Body of pancreas (tissue), 4 donors: ENCODE results near the gene LZTS3. TPM values are rescaled to one million over a fixed set of nuclear protein-coding genes. Genes with fewer than 3 reads are reported as not detected.
"Not testable (repeated sequence)": the region's sequence is repeated elsewhere in the genome, so short reads cannot be mapped to it uniquely, and the experiment has no call there.

Experiments used
- ATAC-seq: fragments of 150-250 bp; one replicate; pipeline ENCODE4 v1.9.1; 2016
- DNase-seq, 4 donors: peaks; one replicate each; pipeline ENCODE4 v3.0.0-alpha.2; 2019
- H3K27ac ChIP-seq, 4 donors: fragments of 200-600 bp; sonication (generic); 1 replicate in 3 of 4; 2 replicates in 1 of 4; pipeline versions ENCODE4 v1.5.1 to v1.6.1; 2016 to 2019; ENCODE audit warnings: mild to moderate bottlenecking in 1 of 4, mixed read lengths in 1 of 4, moderate library complexity in 1 of 4
- H3K27me3 ChIP-seq, 2 donors: fragments of 200-600 bp; sonication (generic); one replicate each; pipeline ENCODE4 v1.6.0; 2016; ENCODE audit warnings: mild to moderate bottlenecking in 1 of 2
- H3K36me3 ChIP-seq, 2 donors: fragments of 200-600 bp; sonication (generic); replicated peaks in 1 of 2; 2 replicates each; pipeline ENCODE4 v1.5.1; 2016; ENCODE audit warnings: low read depth in 2 of 2; ENCODE audit not compliant: insufficient read depth in 1 of 2
- H3K4me1 ChIP-seq: fragments of 200-600 bp; sonication (generic); one replicate; pipeline ENCODE4 v1.6.0; 2016
- H3K4me3 ChIP-seq, 2 donors: fragments of 200-600 bp; sonication (generic); 1 replicate in 1 of 2; 2 replicates in 1 of 2; pipeline ENCODE4 v1.5.1; 2016 to 2019
- H3K9me3 ChIP-seq, 3 donors: fragments of 200-600 bp; sonication (generic); 1 replicate in 2 of 3; 2 replicates in 1 of 3; pipeline ENCODE4 v1.5.1; 2016
- POLR2A ChIP-seq, 3 donors: fragments of 450-650 bp; IDR thresholded peaks; one replicate each; pipeline ENCODE4 v1.6.1; 2016; ENCODE audit warnings: antibody characterized with exemption in 3 of 3, mild to moderate bottlenecking in 2 of 3
- WGBS, 2 donors: methylation state at CpG; one replicate each; pipeline ENCODE4 v1.1.5; 2017; 5-methylcytosine and 5-hydroxymethylcytosine counted together
- intact Hi-C: fragments of 100-400 bp; cut with DNase I; formaldehyde crosslinking; loops from one replicate; pipeline ENCODE4 v1.15.1; 2023
- total RNA-seq, 2 donors: library from RNA; depleted of rRNA; stranded (reverse); fragments of >200 nt; gene quantifications; one replicate each; pipeline ENCODE4 v1.1.0, GENCODE V29; 2016
- TF ChIP-seq, protein P1 (sequence below), 7 experiments: fragments of 450-650 bp in 4 of 7; fragments of 200-600 bp in 3 of 7; sonication (generic) in 3 of 7; IDR thresholded peaks; one replicate each; pipeline ENCODE4 v1.5.1; 2016 to 2019; ENCODE audit warnings: antibody characterized with exemption in 7 of 7

LZTS3 gene
- total RNA-seq, 2 donors from 2014 or later: 38.4 to 72.2 TPM

DNA sequence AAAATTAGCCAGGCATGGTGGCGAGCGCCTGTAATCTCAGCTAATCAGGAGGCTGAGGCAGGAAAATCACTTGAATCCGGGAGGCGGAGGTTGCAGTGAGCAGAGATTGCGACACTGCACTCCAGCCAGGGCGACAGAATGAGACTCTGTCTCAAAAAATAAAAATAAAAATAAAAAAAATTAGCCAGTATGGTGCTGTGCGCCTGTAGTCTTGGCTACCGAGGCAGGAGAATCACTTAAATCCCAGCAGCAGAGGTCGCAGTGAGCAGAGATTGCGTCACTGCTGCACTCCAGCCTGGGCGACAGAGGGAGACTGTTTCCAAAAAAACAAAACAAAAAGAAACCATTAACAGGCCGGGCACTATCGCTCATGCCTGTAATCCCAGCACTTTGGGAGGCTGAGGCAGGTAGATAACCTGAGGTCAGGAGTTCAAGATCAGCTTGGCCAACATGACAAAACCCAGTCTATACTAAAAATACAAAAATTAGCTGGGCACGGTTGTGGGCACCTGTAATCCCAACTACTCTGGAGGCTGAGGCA, 55.4 kb downstream of the LZTS3 start:
- TF ChIP-seq, protein P1, sequence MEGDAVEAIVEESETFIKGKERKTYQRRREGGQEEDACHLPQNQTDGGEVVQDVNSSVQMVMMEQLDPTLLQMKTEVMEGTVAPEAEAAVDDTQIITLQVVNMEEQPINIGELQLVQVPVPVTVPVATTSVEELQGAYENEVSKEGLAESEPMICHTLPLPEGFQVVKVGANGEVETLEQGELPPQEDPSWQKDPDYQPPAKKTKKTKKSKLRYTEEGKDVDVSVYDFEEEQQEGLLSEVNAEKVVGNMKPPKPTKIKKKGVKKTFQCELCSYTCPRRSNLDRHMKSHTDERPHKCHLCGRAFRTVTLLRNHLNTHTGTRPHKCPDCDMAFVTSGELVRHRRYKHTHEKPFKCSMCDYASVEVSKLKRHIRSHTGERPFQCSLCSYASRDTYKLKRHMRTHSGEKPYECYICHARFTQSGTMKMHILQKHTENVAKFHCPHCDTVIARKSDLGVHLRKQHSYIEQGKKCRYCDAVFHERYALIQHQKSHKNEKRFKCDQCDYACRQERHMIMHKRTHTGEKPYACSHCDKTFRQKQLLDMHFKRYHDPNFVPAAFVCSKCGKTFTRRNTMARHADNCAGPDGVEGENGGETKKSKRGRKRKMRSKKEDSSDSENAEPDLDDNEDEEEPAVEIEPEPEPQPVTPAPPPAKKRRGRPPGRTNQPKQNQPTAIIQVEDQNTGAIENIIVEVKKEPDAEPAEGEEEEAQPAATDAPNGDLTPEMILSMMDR (IDR thresholded peaks at IDR 0.05): peak in 6 of 7 experiments; percentile 27 to 87 (median 70)
- not testable (repeated sequence) for H3K9me3 ChIP-seq, H3K4me3 ChIP-seq, H3K27me3 ChIP-seq, H3K4me1 ChIP-seq
- peak overlapping the region in 2 of 4 donors; percentile 2 to 41 for H3K27ac ChIP-seq
- ATAC-seq (peak; percentile 82), DNase-seq (peak; percentile 55 to 69 (median 65))
- intact Hi-C loops: loop anchor here (10.0 kb wide), 1 partner anchor 63 kb away; no protein-coding TSS in a partner anchor
- 53 to 60% methylated on average over 14 of the region's 14 CpGs for WGBS, 2 donors
- H3K36me3 ChIP-seq: peaks cover 0 to 12% of the 10 kb centered on the region in 2 donors

DNA sequence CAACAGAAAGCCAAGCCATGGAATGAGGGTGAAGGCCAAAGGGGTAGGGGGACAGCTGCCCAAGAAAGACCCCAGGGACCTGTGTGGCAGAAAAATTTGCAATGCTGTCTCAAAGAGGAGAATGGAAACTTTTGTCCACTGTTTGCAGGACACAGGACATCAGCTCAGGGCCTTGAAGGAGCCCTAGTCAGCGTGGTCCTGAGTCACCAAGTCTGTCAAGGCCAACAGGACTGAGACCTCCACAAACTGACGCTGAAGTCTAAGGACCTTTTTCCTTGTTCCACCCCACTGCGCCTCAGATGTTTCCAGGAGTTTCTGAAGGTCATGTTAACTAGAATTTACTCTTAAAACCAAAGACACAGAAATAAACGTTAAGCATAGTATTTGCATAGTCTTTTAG, 57.0 kb downstream of the LZTS3 start:
- Histone ChIP-seq H3K4me1 (peaks cover 7% of the 10 kb centered on the region), H3K27ac (no peak overlapping the region), H3K36me3 (peaks cover 0 to under 1% of the 10 kb centered on the region in 2 donors), H3K4me3 (no peak overlapping the region), H3K9me3 (no peaks in the 10 kb centered on the region), H3K27me3 (no peaks in the 10 kb centered on the region)
- no peak for TF ChIP-seq POLR2A (IDR thresholded peaks at IDR 0.05)
- TF ChIP-seq, protein P1 (IDR thresholded peaks at IDR 0.05): no peak
- no peak for DNase-seq
- intact Hi-C loops: loop anchor here (10.0 kb wide), 1 partner anchor 62 kb away; no protein-coding TSS in a partner anchor
- WGBS, 2 donors: 65 to 79% methylated on average over 4 of the region's 4 CpGs
- ATAC-seq: no peak

DNA sequence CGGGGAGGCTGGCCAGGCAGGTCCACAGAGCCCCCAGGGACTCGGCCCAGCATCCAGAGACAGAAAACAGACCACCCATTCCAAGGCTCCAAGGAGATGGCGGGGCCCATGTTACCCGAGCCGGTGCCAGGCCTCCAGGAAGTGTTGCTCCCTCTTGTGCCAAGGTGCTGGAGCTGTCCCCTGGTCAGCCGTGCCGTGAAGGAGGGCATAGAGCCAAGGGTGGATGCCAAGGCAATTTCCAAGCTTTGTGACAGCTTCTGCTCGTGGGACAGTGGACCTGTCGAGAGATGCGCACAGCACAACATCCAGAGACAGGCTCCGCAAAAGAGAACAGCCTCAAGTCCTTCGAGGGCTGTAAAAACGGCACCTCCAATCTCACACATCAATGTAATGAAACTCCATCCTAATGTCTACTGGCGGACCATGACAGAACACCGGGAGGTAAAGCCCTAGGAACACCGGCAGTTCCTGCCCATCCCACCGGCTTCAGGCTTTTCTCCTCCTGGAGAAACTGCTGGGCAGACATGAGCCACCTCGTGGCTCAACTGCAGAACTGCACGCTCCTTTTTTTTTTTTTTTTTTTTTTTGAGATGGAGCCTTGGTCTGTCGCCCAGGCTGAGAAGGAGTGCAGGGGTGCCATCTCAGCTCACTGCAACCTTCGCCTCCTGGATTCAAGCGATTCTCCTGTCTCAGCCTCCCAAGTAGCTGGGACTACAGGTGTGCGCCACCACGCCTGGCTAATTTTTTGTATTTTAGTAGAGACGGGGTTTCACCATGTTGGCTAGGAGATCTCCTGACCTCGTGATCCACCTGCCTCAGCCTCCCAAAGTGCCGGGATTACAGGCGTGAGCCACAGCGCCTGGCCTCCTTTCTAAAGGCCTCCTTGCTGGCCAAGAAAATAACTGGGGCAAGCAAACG, 57.9 kb downstream of the LZTS3 start:
- H3K36me3 ChIP-seq: no peaks in the 10 kb centered on the region
- no peak for TF ChIP-seq POLR2A (IDR thresholded peaks at IDR 0.05)
- TF ChIP-seq, protein P1 (IDR thresholded peaks at IDR 0.05): peak; percentile 31 to 82 (median 64)
- no peaks in the 10 kb centered on the region for H3K27me3 ChIP-seq
- no peaks in the 10 kb centered on the region for H3K9me3 ChIP-seq
- DNase-seq: peak; percentile 20 to 51 (median 41)
- 45 to 48% methylated on average over 25 to 30 of the region's 30 CpGs for WGBS, 2 donors
- peaks cover 7% of the 10 kb centered on the region for H3K4me1 ChIP-seq
- ATAC-seq: peak; percentile 60
- intact Hi-C loops: loop anchor here (10.0 kb wide), 1 partner anchor 61 kb away; no protein-coding TSS in a partner anchor
- no peak overlapping the region for H3K27ac ChIP-seq
- H3K4me3 ChIP-seq: no peak overlapping the region

Other genes starting within 250 kb of the LZTS3 start
- not detected for gene GNRH2, start 129.9 kb downstream of the LZTS3 start, total RNA-seq
- gene MRPS26, start 127.5 kb downstream of the LZTS3 start, total RNA-seq: 10 to 100 TPM; 28.0 to 29.0 TPM
- not detected for gene OXT, start 101.9 kb downstream of the LZTS3 start, total RNA-seq
- not detected for gene AVP, start 88.8 kb downstream of the LZTS3 start, total RNA-seq
- 1 to 10 TPM; 7.0 to 7.3 TPM for gene FASTKD5, start 13.7 kb downstream of the LZTS3 start, total RNA-seq
- 1 to 10 TPM; 3.9 to 4.9 TPM for gene UBOX5, start 13.7 kb downstream of the LZTS3 start, total RNA-seq
- gene DDRGK1, start 31.1 kb upstream of the LZTS3 start, total RNA-seq: 10 to 100 TPM; 64.3 to 82.8 TPM
- 10 to 100 TPM; 31.4 to 36.3 TPM for gene ITPA, start 35.9 kb upstream of the LZTS3 start, total RNA-seq
- gene SLC4A11, start 65.6 kb upstream of the LZTS3 start, total RNA-seq: under 1 TPM in 1 of 2 donors, not detected in 1; 0.52 TPM
- gene DNAAF9, start 234.1 kb upstream of the LZTS3 start, total RNA-seq: 10 to 100 TPM; 10.1 to 13.2 TPM